22Rv1 (cell line): ENCODE results near the gene RASGRP2.
A peak's percentile ranks its signal among the peaks of the same experiment; 100 is the strongest.

Source experiments
- H3K27ac ChIP-seq: fragments of 450-650 bp; 2 replicates; pipeline ENCODE4 v1.5.1; 2017
- ZFX ChIP-seq: fragments of 450-650 bp; IDR thresholded peaks from 2 replicates; pipeline ENCODE4 v1.6.1; 2017; ENCODE audit warnings: antibody characterized with exemption, borderline replicate concordance
- TF ChIP-seq, protein P1 (sequence below): fragments of 450-650 bp; IDR thresholded peaks from 2 replicates; pipeline ENCODE4 v1.5.1; 2017; ENCODE audit warnings: mild to moderate bottlenecking

Gene RASGRP2

DNA sequence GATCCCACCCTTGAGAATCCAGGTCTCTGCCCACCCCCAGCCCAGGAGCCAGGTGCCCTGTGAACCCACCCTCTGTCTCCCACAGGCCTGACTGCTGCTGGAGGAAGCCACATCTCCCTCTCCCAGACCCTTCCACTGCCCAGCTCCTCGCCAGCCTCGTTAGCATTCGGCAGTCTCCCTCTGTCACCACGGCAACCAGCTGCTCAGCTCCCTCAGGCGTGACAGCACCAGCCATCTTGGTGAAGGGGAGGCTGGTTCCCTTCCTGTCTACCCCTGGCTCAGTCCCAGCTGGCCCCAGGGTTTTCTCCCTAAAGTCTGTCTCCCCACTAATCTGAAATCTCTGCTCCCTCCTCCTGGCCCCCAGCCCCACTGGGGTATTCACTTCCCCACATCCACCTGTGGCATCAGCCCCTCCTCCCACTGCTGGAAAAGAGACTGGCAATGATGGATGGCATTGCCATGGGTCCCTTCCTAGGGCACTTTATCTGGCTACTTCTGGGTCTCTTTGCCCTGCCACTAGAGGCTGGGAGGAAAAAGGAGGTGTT, 49.0 kb downstream of the RASGRP2 start:
- H3K27ac ChIP-seq, result no peak overlapping the region
- TF ChIP-seq, protein P1, sequence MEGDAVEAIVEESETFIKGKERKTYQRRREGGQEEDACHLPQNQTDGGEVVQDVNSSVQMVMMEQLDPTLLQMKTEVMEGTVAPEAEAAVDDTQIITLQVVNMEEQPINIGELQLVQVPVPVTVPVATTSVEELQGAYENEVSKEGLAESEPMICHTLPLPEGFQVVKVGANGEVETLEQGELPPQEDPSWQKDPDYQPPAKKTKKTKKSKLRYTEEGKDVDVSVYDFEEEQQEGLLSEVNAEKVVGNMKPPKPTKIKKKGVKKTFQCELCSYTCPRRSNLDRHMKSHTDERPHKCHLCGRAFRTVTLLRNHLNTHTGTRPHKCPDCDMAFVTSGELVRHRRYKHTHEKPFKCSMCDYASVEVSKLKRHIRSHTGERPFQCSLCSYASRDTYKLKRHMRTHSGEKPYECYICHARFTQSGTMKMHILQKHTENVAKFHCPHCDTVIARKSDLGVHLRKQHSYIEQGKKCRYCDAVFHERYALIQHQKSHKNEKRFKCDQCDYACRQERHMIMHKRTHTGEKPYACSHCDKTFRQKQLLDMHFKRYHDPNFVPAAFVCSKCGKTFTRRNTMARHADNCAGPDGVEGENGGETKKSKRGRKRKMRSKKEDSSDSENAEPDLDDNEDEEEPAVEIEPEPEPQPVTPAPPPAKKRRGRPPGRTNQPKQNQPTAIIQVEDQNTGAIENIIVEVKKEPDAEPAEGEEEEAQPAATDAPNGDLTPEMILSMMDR, result no peak
- TF ChIP-seq ZFX, result no peak

DNA sequence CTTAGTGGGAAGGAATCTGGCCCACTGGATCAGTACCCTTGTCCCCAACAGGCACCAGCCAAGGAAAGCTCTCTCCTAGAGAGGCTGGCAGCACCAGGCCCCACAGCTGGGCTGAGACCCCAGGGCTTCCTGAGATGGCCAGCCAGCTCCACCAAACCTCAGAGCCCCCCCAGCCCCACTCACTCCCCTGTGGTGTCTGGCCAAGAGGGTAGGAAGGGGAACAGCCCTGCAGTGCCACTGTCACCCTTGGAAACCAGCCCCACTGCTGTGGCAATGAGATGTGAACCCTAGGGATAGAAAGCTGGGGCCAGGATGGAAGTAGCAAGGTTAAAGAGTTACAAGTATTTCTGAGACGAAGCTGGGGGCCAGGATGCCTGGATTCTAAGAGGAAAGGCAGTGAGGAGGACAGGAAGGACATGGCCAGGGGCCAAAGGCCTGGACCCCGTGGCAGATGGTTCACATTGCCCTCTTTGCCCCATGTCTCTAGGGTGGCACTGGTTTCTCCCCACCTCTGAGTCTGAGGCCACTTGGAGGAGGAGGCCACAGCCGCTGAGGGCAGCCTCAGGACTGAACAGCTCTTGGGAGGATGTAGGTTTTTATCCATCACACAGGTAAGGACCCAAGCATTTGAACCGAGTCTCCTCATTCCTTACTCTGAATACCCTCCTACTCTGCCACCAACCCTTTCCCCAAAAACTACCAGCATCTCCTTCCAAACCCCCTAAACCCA, 49.8 kb downstream of the RASGRP2 start:
- TF ChIP-seq, protein P1, result no peak
- TF ChIP-seq ZFX, result no peak
- no peak overlapping the region for H3K27ac ChIP-seq

DNA sequence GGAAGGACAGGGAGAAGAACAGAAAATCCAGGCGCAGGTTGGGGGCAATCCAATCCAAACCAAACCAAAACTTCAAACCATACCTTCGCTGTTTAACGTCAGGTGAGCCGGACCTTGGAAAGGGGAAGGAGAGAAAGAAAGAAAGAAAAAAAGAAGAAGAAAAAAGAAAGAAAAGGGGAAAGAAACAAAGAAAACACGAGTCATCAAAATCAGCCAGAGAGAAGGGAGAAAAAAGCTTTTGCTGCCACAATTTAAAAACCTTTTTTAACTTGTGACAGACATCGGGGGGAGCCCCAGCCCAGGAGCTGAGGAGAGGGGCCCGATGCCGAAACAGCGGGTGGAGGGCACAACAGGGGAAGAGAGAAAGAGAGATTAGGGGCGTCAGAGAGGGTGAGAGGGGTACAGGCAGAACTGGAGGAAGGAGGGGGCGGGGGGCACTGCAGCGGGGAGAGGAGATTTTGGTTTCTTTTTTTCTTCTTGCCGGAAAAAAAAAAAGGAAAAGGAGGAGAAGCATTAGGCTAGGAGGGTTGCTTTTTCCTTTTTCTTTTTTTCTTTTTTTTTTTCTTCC, 51.1 kb downstream of the RASGRP2 start:
- H3K27ac ChIP-seq, result no peak overlapping the region
- TF ChIP-seq, protein P1, result no peak
- TF ChIP-seq ZFX, result no peak

DNA sequence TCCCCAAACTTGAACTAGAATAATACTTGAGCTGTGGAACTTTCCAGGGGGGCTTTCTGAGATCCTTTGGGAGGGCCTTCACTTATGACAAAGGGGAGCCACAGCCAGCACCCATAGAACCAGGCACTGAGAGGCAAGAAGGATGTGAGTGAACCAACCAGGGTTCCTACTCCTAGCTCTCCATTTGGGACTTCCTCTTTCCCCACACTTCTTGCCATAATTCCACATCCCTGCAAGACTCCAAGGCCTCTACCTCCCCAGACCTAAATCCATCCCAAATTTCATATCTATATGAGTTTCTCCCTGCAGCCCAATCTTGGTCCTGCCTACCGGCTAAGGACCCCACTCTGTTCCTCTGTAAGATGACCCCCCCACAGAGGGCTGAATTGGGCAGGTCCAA, 52.4 kb downstream of the RASGRP2 start:
- no peak overlapping the region for H3K27ac ChIP-seq
- TF ChIP-seq, protein P1, result no peak
- TF ChIP-seq ZFX, result no peak

DNA sequence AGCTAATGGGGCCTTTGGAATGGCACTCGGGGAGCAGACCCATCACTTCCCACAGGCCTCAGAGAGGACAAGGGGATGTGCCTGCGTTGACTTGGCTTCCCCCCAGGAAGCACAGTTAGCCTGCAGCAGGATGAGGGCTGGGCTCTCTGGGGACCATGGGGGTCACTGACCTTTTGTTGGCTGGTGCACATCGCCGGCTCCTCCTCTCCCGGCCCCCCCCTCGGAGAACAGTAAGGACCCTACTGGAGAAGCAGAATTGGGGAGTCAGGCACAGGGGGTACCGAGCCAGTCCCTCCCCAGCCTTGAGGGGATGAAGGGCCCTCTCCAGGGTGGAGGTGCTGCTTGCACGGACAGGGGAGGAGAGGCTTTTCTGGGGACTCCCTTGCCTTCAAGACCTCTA, 53.7 kb downstream of the RASGRP2 start:
- no peak for TF ChIP-seq ZFX
- TF ChIP-seq, protein P1, result no peak
- H3K27ac ChIP-seq, result no peak overlapping the region

DNA sequence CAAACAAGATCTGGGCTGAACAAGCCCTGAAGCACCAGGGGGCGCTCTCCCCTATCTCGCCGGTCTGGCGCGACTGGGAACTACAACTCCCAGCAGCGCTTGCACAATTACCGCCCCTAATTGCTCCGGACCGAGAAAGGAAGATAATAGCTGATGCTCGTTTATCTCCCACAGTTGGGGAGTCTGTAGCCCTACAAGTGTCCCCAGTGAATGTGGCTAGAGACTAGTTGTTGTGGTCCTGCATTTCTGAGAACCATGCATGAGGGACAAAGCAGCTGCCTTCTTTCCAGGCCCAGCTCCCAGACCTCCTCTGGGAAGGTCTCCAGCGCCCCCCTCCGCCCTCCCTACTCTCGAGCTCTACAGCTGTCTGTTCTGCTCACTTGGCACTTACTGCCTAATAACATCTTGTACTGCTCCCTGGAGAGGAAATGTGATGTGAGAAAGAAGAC, 55.4 kb downstream of the RASGRP2 start:
- TF ChIP-seq ZFX, result no peak
- TF ChIP-seq, protein P1, result peak; percentile 96
- H3K27ac ChIP-seq, result no peak overlapping the region
